HG03442 (cell line): ENCODE data around the gene MYLK4.
A peak's percentile ranks its signal among the peaks of the same experiment; 100 is the strongest.

ENCODE experiments used
- ATAC-seq: cut with Tn5 transposase; IDR thresholded peaks from one replicate; pipeline ENCODE4 v1.9.1; 2021; ENCODE audit warnings: mild to moderate bottlenecking, moderate library complexity; ENCODE audit not compliant: unreplicated experiment

The MYLK4 gene

GRCh38 chr6:2635911-2636310 lies 114.8 kb downstream of the MYLK4 start:
- no peak for ATAC-seq

GRCh38 chr6:2634139-2634964 lies 116.4 kb downstream of the MYLK4 start:
- ATAC-seq = peak; percentile 84

- no peak for ATAC-seq
These were observed 117.0 kb downstream of the MYLK4 start for GRCh38 chr6:2633736-2634135.

GRCh38 chr6:2632976-2633584 lies 117.6 kb downstream of the MYLK4 start:
- ATAC-seq = no peak

GRCh38 chr6:2632368-2632767 lies 118.4 kb downstream of the MYLK4 start:
- ATAC-seq = no peak

- ATAC-seq = no peak
These were observed 119.7 kb downstream of the MYLK4 start for GRCh38 chr6:2630891-2631571.

- ATAC-seq = no peak
These were observed 120.4 kb downstream of the MYLK4 start for GRCh38 chr6:2630359-2630758.

GRCh38 chr6:2626401-2626800 lies 124.3 kb downstream of the MYLK4 start:
- no peak for ATAC-seq

GRCh38 chr6:2625581-2625980 lies 125.1 kb downstream of the MYLK4 start:
- no peak for ATAC-seq

GRCh38 chr6:2624177-2624576 lies 126.5 kb downstream of the MYLK4 start:
- ATAC-seq = no peak

GRCh38 chr6:2623295-2623694 lies 127.4 kb downstream of the MYLK4 start:
- no peak for ATAC-seq

GRCh38 chr6:2622671-2623070 lies 128.1 kb downstream of the MYLK4 start:
- ATAC-seq = no peak

- ATAC-seq = no peak
These were observed 131.1 kb downstream of the MYLK4 start for GRCh38 chr6:2619651-2620050.

- ATAC-seq = no peak
These were observed 133.0 kb downstream of the MYLK4 start for GRCh38 chr6:2617729-2618128.

GRCh38 chr6:2616811-2617210 lies 133.9 kb downstream of the MYLK4 start:
- no peak for ATAC-seq

- no peak for ATAC-seq
These were observed 135.5 kb downstream of the MYLK4 start for GRCh38 chr6:2615251-2615650.

GRCh38 chr6:2614846-2615245 lies 135.9 kb downstream of the MYLK4 start:
- no peak for ATAC-seq

GRCh38 chr6:2614155-2614554 lies 136.6 kb downstream of the MYLK4 start:
- no peak for ATAC-seq
